Coronary artery (tissue), 2 donors: ENCODE measurements around the gene TDRD1.
A peak's percentile ranks its signal among the peaks of the same experiment; 100 is the strongest.

Experiments used
- DNase-seq: peaks from one replicate; pipeline ENCODE4 v3.0.0-alpha.2; 2017; ENCODE audit warnings: low spot score
- H3K27ac ChIP-seq, 2 donors: fragments of 200-600 bp; sonication (generic); one replicate each; pipeline ENCODE4 v1.5.1; 2016 to 2019
- H3K4me3 ChIP-seq: fragments of 200-600 bp; sonication (generic); 2 replicates; pipeline ENCODE4 v1.5.1; 2016; ENCODE audit warnings: mild to moderate bottlenecking, moderate library complexity
- TF ChIP-seq, protein P1 (sequence below): fragments of 200-600 bp; sonication (generic); IDR thresholded peaks from one replicate; pipeline ENCODE4 v1.5.1; 2019; ENCODE audit warnings: antibody characterized with exemption

The TDRD1 gene

DNA sequence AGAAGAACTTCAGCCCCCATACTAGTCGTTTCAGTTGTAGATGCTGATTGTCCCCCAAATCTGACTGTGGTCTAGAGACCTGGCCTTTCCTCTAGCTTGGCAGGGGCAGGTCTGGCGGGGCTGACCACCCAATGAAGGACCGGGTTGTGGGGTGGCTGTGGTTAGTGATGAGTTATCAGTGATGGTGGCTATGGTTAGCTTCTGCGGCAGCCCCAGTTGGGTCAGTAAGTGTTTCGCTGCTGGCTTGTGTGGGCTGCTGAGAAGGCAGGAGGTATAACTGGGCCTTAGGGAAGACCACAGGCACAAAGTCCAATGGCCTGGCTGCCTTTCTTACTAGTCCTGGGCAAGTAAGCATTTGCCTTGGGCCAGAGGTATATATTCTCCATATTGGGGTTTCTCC is 81.2 kb downstream of the TDRD1 start:
- TF ChIP-seq, protein P1, sequence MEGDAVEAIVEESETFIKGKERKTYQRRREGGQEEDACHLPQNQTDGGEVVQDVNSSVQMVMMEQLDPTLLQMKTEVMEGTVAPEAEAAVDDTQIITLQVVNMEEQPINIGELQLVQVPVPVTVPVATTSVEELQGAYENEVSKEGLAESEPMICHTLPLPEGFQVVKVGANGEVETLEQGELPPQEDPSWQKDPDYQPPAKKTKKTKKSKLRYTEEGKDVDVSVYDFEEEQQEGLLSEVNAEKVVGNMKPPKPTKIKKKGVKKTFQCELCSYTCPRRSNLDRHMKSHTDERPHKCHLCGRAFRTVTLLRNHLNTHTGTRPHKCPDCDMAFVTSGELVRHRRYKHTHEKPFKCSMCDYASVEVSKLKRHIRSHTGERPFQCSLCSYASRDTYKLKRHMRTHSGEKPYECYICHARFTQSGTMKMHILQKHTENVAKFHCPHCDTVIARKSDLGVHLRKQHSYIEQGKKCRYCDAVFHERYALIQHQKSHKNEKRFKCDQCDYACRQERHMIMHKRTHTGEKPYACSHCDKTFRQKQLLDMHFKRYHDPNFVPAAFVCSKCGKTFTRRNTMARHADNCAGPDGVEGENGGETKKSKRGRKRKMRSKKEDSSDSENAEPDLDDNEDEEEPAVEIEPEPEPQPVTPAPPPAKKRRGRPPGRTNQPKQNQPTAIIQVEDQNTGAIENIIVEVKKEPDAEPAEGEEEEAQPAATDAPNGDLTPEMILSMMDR = no peak
- peak overlapping the region in 1 of 2 donors; percentile 3 for H3K27ac ChIP-seq
- no peak for DNase-seq
- H3K4me3 ChIP-seq = no peak overlapping the region

DNA sequence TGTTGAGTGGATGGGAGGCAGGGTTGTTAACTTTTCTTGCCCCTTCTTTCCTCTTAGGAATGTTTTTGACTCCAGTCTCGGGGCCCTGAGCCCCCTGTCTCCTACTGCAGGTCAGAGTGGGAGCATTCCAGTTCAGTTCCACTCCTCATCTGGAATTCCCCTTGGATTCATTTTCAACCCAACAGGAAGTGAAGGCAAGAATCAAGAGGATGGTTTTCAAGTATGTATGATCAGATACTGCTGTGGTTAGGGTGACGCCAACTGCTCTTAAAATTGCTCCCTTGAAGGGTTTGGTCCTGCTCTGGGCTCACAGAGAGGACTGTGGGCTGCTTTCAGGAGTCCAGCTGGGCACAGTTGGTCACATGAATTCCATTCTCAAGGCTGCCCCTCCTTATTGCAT is 81.9 kb downstream of the TDRD1 start:
- TF ChIP-seq, protein P1 = no peak
- H3K27ac ChIP-seq = peak overlapping the region in 1 of 2 donors; percentile 3
- H3K4me3 ChIP-seq = no peak overlapping the region
- no peak for DNase-seq

DNA sequence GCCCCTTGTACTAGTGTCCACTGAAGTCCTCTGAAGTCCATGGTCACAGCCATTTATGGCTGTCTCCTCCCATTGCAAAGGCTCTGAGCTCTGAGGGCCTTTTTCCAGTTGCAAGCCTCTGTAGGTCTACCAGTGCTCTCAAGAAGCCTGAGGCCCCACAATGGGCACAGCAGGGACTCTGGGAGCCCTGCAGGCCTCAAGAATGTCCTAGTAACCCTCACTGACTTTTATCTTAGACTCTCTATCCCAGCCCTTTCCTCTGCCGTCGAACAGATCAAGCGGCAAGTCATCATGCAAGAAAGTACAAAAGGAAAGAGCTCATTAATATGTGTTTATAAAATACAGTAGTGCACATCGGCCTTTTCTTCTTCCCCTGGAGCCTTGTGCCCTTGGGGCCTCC is 83.3 kb downstream of the TDRD1 start:
- H3K4me3 ChIP-seq = no peak overlapping the region
- no peak overlapping the region for H3K27ac ChIP-seq
- TF ChIP-seq, protein P1 = no peak
- DNase-seq = no peak

DNA sequence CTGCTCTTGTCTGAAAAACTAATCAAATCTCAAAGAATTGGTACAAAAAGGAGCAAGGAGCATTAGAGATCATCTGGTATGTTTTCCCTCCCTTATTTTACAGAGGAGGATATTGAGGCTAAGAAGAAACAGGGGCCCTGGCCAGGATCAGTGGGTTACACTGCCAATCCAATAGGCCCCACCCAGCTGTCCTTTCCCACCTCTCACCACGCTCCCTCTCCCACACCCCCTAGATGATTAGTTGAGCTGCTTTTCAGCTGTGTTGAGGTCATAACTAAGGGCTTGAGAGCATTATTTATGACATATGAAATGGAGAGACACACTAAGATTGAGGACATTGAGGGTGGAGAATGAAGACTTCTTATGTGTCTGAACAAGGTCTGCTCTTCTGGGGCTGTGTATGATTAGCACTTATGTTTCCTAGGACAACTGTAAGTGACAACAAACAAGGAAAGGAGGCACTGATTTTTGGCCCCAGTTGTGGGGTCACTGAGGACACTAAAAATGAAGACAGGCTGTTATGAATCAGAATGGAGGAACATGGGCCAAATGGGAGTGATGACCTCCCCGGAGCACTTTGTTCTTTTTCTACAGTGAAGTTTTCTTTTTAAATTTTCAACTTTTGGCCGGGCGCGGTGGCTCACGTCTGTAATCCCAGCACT is 86.4 kb downstream of the TDRD1 start:
- Histone ChIP-seq H3K27ac (no peak overlapping the region), H3K4me3 (no peak overlapping the region)
- TF ChIP-seq, protein P1 = no peak
- no peak for DNase-seq

DNA sequence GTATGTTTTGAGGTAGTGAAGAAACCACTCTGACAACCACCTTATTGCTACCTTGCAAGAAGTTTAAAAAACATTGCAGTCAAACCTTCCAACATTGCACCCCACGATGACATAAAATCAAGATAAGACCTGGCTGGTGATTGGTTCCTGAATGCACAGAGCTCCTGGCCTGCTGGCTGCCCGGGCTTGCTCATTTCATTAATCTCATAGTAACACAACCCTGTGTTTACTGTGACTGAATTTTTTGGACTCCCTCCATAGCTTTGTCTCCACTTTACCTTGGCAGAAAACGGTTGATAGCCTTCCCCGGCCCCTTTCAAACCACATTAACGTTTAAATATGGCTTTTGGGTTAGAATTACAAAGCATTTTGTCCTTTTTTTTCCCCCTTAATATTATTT is 87.4 kb downstream of the TDRD1 start:
- H3K27ac ChIP-seq = no peak overlapping the region
- TF ChIP-seq, protein P1 = no peak
- no peak for DNase-seq
- H3K4me3 ChIP-seq = no peak overlapping the region

DNA sequence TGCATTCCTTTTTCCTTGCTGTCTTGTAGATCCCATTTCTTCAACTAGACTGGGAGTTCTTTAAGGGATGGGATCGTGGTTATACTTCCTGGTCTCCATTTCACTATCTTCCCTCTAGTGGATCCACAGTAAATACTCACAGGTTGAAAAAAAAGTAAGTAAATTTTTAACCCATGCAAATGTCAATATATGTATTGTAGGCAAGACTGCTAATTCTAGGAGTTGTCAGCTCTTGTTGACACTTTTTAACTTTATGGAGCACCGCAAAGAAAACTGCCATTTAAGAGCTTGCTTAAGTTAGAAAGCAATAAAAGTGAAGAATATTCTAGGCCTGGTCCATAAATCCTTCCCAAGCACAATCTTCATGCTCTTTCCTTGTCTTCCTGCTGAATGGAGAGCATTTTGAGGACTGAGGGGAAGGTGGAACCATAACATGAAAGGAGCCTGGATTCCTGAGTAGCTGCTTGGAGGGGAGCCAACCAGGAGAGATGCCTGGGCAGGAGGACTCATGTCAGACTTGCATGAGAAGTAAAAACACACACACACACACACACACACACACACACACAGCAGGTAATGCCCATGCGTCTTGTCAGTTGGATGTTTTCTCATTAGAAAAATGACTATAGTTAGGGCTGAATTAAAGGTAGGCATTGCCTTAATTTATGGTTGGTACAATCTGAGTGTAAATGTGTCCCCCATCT is 92.1 kb downstream of the TDRD1 start:
- no peak for DNase-seq
- TF ChIP-seq, protein P1 = no peak
- Histone ChIP-seq H3K27ac (no peak overlapping the region), H3K4me3 (no peak overlapping the region)

DNA sequence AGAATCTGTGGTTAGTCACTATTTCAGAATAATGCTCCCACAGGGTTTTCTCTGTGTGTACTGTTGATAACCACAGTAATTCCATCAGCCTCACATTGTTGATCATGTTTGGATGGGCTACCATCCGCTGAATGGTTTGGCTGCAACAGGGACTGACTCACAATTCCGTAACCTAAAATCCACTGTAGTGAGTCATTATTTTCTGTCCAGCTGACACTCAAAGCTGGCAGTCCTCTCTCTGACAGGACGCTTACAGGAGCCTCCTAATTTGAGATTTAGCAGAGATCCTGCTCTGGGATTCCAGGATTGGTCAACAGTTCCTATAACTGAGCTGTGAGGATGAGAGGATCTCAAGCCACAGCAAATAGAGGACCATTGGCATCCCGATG is 92.6 kb downstream of the TDRD1 start:
- TF ChIP-seq, protein P1 = no peak
- Histone ChIP-seq H3K4me3 (no peak overlapping the region), H3K27ac (peak overlapping the region in 1 of 2 donors; percentile 12)
- DNase-seq = no peak
